ENCODE data around the gene EIF1AD. TPM values are rescaled to one million over a fixed set of nuclear protein-coding genes. Genes with fewer than 3 reads are reported as not detected.

The EIF1AD gene
- total and polyA plus RNA-seq, 2 of the 8 experiments (the other 6 are each of a cell fraction or from before 2014, with no cell fraction given): 32.6 to 39.9 TPM

- Histone ChIP-seq H4K20me1 (replicated peaks in 1 of 2; ENCODE audit: control insufficient read depth in 1 of 2, insufficient read depth in 2 of 2, low read length in 2 of 2) (peaks cover 0 to 2% of the 10 kb centered on the region in 2 experiments), H2BK5ac (ENCODE audit: low read depth, low read length) (no peak overlapping the region), H2BK12ac (ENCODE audit: low read depth, low read length) (no peak overlapping the region), H2BK20ac (ENCODE audit: low read length) (no peak overlapping the region), H4K5ac (ENCODE audit: insufficient read length, low read depth, low read length) (no peak overlapping the region), H2BK15ac (ENCODE audit: low read length) (no peak overlapping the region), H3K23me2 (ENCODE audit: low read depth, low read length) (no peaks in the 10 kb centered on the region), H4K8ac (ENCODE audit: extremely low read depth, insufficient read depth, low read length) (no peak overlapping the region), H3K23ac (ENCODE audit: insufficient read length) (no peak overlapping the region), H3K79me2 (ENCODE audit: control insufficient read depth in 1 of 2, insufficient read depth in 2 of 2, low read length in 2 of 2) (no peaks in the 10 kb centered on the region), H3K27me3 (replicated peaks in 1 of 4; ENCODE audit: control insufficient read depth in 3 of 4, extremely low read depth in 1 of 4, insufficient read depth in 3 of 4, low read length in 3 of 4) (no peaks in the 10 kb centered on the region), H2AFZ (ENCODE audit: low read length) (no peak overlapping the region), H3K9me3 (ENCODE audit: insufficient read depth in 2 of 2, low read depth in 1 of 2, low read length in 1 of 2) (no peaks in the 10 kb centered on the region), H3K4ac (replicated peaks; ENCODE audit: insufficient read length, low read depth, low read length) (no peak overlapping the region), H3K56ac (replicated peaks; ENCODE audit: insufficient read length, low read depth, low read length) (no peak overlapping the region), H3K4me2 (ENCODE audit: insufficient read depth in 1 of 2, low read depth in 2 of 2, low read length in 2 of 2) (no peak overlapping the region), H3K14ac (ENCODE audit: insufficient read length) (no peak overlapping the region), H3K9ac (replicated peaks in 1 of 4; ENCODE audit: extremely low read depth in 1 of 4, low read depth in 3 of 4, low read length in 3 of 4) (no peak overlapping the region), H3K18ac (ENCODE audit: extremely low read depth, low read length) (no peak overlapping the region), H3K27ac (ENCODE audit: low read depth, low read length) (no peak overlapping the region), H3K4me3 (ENCODE audit: extremely low read depth in 1 of 4, insufficient read depth in 2 of 4, low read depth in 3 of 4, low read length in 4 of 4) (no peak overlapping the region), H2AK5ac (ENCODE audit: low read depth, low read length) (no peak overlapping the region), H3K79me1 (ENCODE audit: low read depth, low read length) (no peaks in the 10 kb centered on the region), H3K36me3 (ENCODE audit: control insufficient read depth in 2 of 4, insufficient read depth in 4 of 4, low read length in 3 of 4) (peaks cover 6 to 25% (median 22%) of the 10 kb centered on the region in 4 experiments; a peak in 7 of 8 replicates), H4K91ac (replicated peaks; ENCODE audit: insufficient read length, low read length) (no peak overlapping the region), H2BK120ac (replicated peaks; ENCODE audit: low read depth, low read length) (no peak overlapping the region), H3K4me1 (replicated peaks in 1 of 4; ENCODE audit: control insufficient read depth in 3 of 4, insufficient read depth in 4 of 4, low read length in 3 of 4) (no peaks in the 10 kb centered on the region)
- FAIRE-seq (no peak), DNase-seq (ENCODE audit: low read depth in 1 of 2, low spot score in 2 of 2) (no peak)
- 90% methylated on average over 37 of the region's 43 CpGs; no CpG with 5 or more reads in 1 of the 2 experiments for WGBS, 2 experiments (ENCODE audit: extremely low coverage in 1 of 2, insufficient coverage in 1 of 2, insufficient read length in 1 of 2, insufficient replicate concordance in 2 of 2, low coverage in 1 of 2, low lambda C conversion rate in 2 of 2, missing lambda C conversion rate in 1 of 2)
- ChIA-PET POLR2A (ENCODE audit: partially characterized antibody) (interaction anchor here (0.9 to 2.2 kb wide), 12 partner anchors 9 to 124 kb away, joined by 3 to 11 read pairs (median 3); partner anchors contain the start of genes BANF1 and CCDC85B), CTCF (ENCODE audit: partially characterized antibody) (interaction anchor here (0.8 to 18.4 kb wide), 4 partner anchors 12 to 271 kb away, joined by 3 to 281 read pairs (median 7); partner anchors contain the start of genes CCDC85B and FIBP)
- TF ChIP-seq SP4 (IDR thresholded peaks at IDR 0.05; ENCODE audit: low read length): no peak
These were observed 25.5 kb downstream of the EIF1AD start for GRCh38 chr11:65976216-65977176.

Measured in H1 (cell line).